A549 treated with Hydrocortisone at 1 μM for 4 hours (cell line): Measurements from ENCODE around the gene NLRP3. TPM values are rescaled to one million over a fixed set of nuclear protein-coding genes. Genes with fewer than 3 reads are reported as not detected.

Experiments
- total RNA-seq: library from RNA; stranded (reverse); fragments of 200-300 nt; extraction: Qiagen RNA extraction; gene quantifications from 5 replicates; pipeline ENCODE4 v1.2.3, GENCODE V29; 2022

The NLRP3 gene
- 0.08 TPM in 1 of 5 replicates, not detected in the others for total RNA-seq

GRCh38 chr1:247415423-247416361 is at the start of gene NLRP3:
Gene NLRP3, plus strand, starts transcription at chr1:247416173. Its CDS starts 2,628 bp downstream, at chr1:247418801.

Other genes starting within 250 kb of the NLRP3 start
- 3.6 to 5.1 TPM (median 4.7 TPM) in 5 replicates for gene ZNF124, start 244.2 kb upstream of the NLRP3 start, total RNA-seq
- gene VN1R5, start 160.1 kb upstream of the NLRP3 start, total RNA-seq, result not detected in 5 replicates
- 16.1 to 19.4 TPM (median 18.6 TPM) in 5 replicates for gene ZNF496, start 84.3 kb upstream of the NLRP3 start, total RNA-seq
- gene OR2B11, start 41.9 kb downstream of the NLRP3 start, total RNA-seq, result not detected in 5 replicates
- not detected in 5 replicates for gene OR2C3, start 120.3 kb downstream of the NLRP3 start, total RNA-seq
- gene GCSAML, start 133.0 kb downstream of the NLRP3 start, total RNA-seq, result not detected in 5 replicates
- not detected in 5 replicates for gene OR2G2, start 172.2 kb downstream of the NLRP3 start, total RNA-seq
- gene OR2G3, start 189.4 kb downstream of the NLRP3 start, total RNA-seq, result not detected in 5 replicates